HG03442 (cell line): ENCODE results near the gene ZFP92.

Source experiments
- ATAC-seq: cut with Tn5 transposase; IDR thresholded peaks from one replicate; pipeline ENCODE4 v1.9.1; 2021; ENCODE audit warnings: mild to moderate bottlenecking, moderate library complexity; ENCODE audit not compliant: unreplicated experiment

The ZFP92 gene

GRCh38 chrX:153407736-153408135, 3.5 kb upstream of the ZFP92 start:
- no peak for ATAC-seq

- no peak for ATAC-seq
These were observed 3.0 kb upstream of the ZFP92 start for GRCh38 chrX:153408221-153408721.

GRCh38 chrX:153408871-153409351, 2.4 kb upstream of the ZFP92 start:
- no peak for ATAC-seq

- ATAC-seq = no peak
These were observed 1.7 kb upstream of the ZFP92 start for GRCh38 chrX:153409414-153410101.

- ATAC-seq = no peak
These were observed 899 bp upstream of the ZFP92 start for GRCh38 chrX:153410373-153410772.

- ATAC-seq = no peak
These were observed 401 bp upstream of the ZFP92 start for GRCh38 chrX:153410888-153411254.

- no peak for ATAC-seq
These were observed 809 bp downstream of the ZFP92 start for GRCh38 chrX:153411988-153412574.

- no peak for ATAC-seq
These were observed 1.8 kb downstream of the ZFP92 start for GRCh38 chrX:153412746-153413720.

- ATAC-seq = no peak
These were observed 2.5 kb downstream of the ZFP92 start for GRCh38 chrX:153413731-153414130.

GRCh38 chrX:153414856-153415510, 3.7 kb downstream of the ZFP92 start:
- ATAC-seq = no peak

GRCh38 chrX:153416781-153417450, 5.6 kb downstream of the ZFP92 start:
- no peak for ATAC-seq

- ATAC-seq = no peak
These were observed 6.4 kb downstream of the ZFP92 start for GRCh38 chrX:153417637-153418036.

GRCh38 chrX:153420851-153421599, 9.8 kb downstream of the ZFP92 start:
- ATAC-seq = no peak

- no peak for ATAC-seq
These were observed 10.6 kb downstream of the ZFP92 start for GRCh38 chrX:153421856-153422255.

GRCh38 chrX:153423652-153424051, 12.4 kb downstream of the ZFP92 start:
- ATAC-seq = no peak

GRCh38 chrX:153426204-153426603, 14.9 kb downstream of the ZFP92 start:
- ATAC-seq = no peak

- ATAC-seq = no peak
These were observed 19.5 kb downstream of the ZFP92 start for GRCh38 chrX:153430796-153431195.

- no peak for ATAC-seq
These were observed 21.9 kb downstream of the ZFP92 start for GRCh38 chrX:153433161-153433680.

- no peak for ATAC-seq
These were observed 22.6 kb downstream of the ZFP92 start for GRCh38 chrX:153433781-153434285.
